Fibroblast of lung (primary cell): ENCODE data around the gene TENM4. TPM values are rescaled to one million over a fixed set of nuclear protein-coding genes. Genes with fewer than 3 reads are reported as not detected.

Experiments used
- DNase-seq, 2 donors: peaks; one replicate each; pipeline versions ENCODE4 v3.0.0 to v3.0.0-alpha.2; 2010; ENCODE audit warnings: low read depth in 2 of 2
- H2AFZ ChIP-seq: 2 replicates; pipeline ENCODE4 v1.5.1; 2012; ENCODE audit warnings: low read length, control low read depth, inconsistent platforms
- H3K27ac ChIP-seq: 2 replicates; pipeline ENCODE4 v1.5.1; 2011; ENCODE audit warnings: low read length, control low read depth; ENCODE audit not compliant: insufficient read depth
- H3K27me3 ChIP-seq: 2 replicates; pipeline ENCODE4 v1.5.1; 2011; ENCODE audit warnings: mild to moderate bottlenecking, low read length; ENCODE audit not compliant: control insufficient read depth, insufficient read depth
- H3K36me3 ChIP-seq: 2 replicates; pipeline ENCODE4 v1.5.1; 2011; ENCODE audit warnings: low read length; ENCODE audit not compliant: control insufficient read depth, insufficient read depth
- H3K4me1 ChIP-seq: 2 replicates; pipeline ENCODE4 v1.5.1; 2011; ENCODE audit warnings: low read length; ENCODE audit not compliant: control insufficient read depth, insufficient read depth; ENCODE audit errors: extremely low read depth
- H3K4me2 ChIP-seq: 2 replicates; pipeline ENCODE4 v1.5.1; 2011; ENCODE audit warnings: low read length, control low read depth; ENCODE audit not compliant: insufficient read depth; ENCODE audit errors: extremely low read depth
- H3K4me3 ChIP-seq, 4 experiments: fragments of 200-600 bp in 1 of 4; sonication (generic) in 1 of 4; replicated peaks in 1 of 4; 2 replicates each; pipeline ENCODE4 v1.5.1; 2011 to 2016; ENCODE audit warnings: low read length in 4 of 4, low read depth in 3 of 4, mild to moderate bottlenecking in 3 of 4, control low read depth in 2 of 4, inconsistent platforms in 1 of 4, mixed read lengths in 1 of 4; ENCODE audit not compliant: insufficient read depth in 1 of 4; ENCODE audit errors: control extremely low read depth in 1 of 4
- H3K79me2 ChIP-seq: 2 replicates; pipeline ENCODE4 v1.5.1; 2012; ENCODE audit warnings: mild to moderate bottlenecking, low read length, inconsistent platforms; ENCODE audit not compliant: control insufficient read depth, insufficient read depth
- H3K9ac ChIP-seq: 2 replicates; pipeline ENCODE4 v1.5.1; 2011; ENCODE audit warnings: mild to moderate bottlenecking, low read length, control low read depth; ENCODE audit not compliant: insufficient read depth
- H3K9me3 ChIP-seq: 2 replicates; pipeline ENCODE4 v1.5.1; 2012; ENCODE audit warnings: low read depth, low read length; ENCODE audit not compliant: control insufficient read depth, insufficient read depth
- H4K20me1 ChIP-seq: 2 replicates; pipeline ENCODE4 v1.5.1; 2011; ENCODE audit warnings: low read length; ENCODE audit not compliant: control insufficient read depth, insufficient read depth; ENCODE audit errors: extremely low read depth
- EZH2 ChIP-seq: IDR thresholded peaks from 2 replicates; pipeline ENCODE4 v1.5.1; 2012; ENCODE audit warnings: low read length, control low read depth, mild to moderate bottlenecking; ENCODE audit errors: missing control alignments
- polyA plus RNA-seq, 2 donors: library from polyadenylated mRNA; depleted of rRNA in 1 of 2; stranded (reverse) in 1 of 2; unstranded in 1 of 2; fragments of >200 nt; gene quantifications; 2 replicates each; pipeline ENCODE4 v1.2.1, GENCODE V29; 2011 to 2012; ENCODE audit warnings: missing spikeins in 1 of 2
- total RNA-seq: library from RNA; depleted of rRNA; stranded (reverse); fragments of >200 nt; gene quantifications from 2 replicates; pipeline ENCODE4 v1.2.1, GENCODE V29; 2014
- TF ChIP-seq, protein P1 (sequence below), 2 donors: IDR thresholded peaks in 1 of 2; conservative IDR thresholded peaks in 1 of 2; 1 replicate in 1 of 2; 2 replicates in 1 of 2; pipeline ENCODE4 v1.5.1; 2011 to 2012; ENCODE audit warnings: low read length in 2 of 2, control low read depth in 1 of 2, inconsistent platforms in 1 of 2, low read depth in 1 of 2, mild to moderate bottlenecking in 1 of 2

The TENM4 gene
- total and polyA plus RNA-seq, 2 donors (not counting 1 experiment from before 2014, with no cell fraction given), result 4.6 to 48.4 TPM

DNA sequence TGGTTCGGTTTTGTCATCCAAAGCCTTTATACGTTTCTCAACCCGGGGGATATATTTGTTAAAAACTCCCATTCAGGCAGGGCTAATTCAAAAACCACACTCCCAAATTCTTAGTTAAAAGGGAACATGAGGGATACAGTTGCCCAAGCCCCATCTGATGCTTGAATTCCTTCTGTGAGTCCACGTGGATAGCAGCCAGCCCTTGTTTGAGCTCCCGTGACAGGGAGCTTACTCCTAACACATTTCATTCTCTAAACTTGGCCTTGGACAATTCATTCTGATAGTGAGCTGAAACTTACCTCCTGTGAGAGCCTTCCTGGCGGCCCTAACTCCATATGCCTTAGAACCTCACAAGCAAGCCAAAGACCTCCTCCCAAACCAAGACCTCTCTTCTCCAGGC is 357.5 kb downstream of the TENM4 start:
- H3K9me3 ChIP-seq, result no peaks in the 10 kb centered on the region
- TF ChIP-seq EZH2, result no peak
- TF ChIP-seq, protein P1, sequence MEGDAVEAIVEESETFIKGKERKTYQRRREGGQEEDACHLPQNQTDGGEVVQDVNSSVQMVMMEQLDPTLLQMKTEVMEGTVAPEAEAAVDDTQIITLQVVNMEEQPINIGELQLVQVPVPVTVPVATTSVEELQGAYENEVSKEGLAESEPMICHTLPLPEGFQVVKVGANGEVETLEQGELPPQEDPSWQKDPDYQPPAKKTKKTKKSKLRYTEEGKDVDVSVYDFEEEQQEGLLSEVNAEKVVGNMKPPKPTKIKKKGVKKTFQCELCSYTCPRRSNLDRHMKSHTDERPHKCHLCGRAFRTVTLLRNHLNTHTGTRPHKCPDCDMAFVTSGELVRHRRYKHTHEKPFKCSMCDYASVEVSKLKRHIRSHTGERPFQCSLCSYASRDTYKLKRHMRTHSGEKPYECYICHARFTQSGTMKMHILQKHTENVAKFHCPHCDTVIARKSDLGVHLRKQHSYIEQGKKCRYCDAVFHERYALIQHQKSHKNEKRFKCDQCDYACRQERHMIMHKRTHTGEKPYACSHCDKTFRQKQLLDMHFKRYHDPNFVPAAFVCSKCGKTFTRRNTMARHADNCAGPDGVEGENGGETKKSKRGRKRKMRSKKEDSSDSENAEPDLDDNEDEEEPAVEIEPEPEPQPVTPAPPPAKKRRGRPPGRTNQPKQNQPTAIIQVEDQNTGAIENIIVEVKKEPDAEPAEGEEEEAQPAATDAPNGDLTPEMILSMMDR (conservative IDR thresholded peaks at IDR 0.05 in 1 of 2, IDR thresholded peaks at IDR 0.05 in 1 of 2; ENCODE audit: low read depth in 1 of 2, low read length in 2 of 2), result no peak
- no peaks in the 10 kb centered on the region for H4K20me1 ChIP-seq
- H3K79me2 ChIP-seq, result no peaks in the 10 kb centered on the region
- no peak overlapping the region for H3K9ac ChIP-seq
- no peaks in the 10 kb centered on the region for H3K27me3 ChIP-seq
- no peaks in the 10 kb centered on the region for H3K36me3 ChIP-seq
- no peak overlapping the region for H3K4me3 ChIP-seq
- H2AFZ ChIP-seq, result no peak overlapping the region
- no peak overlapping the region for H3K4me2 ChIP-seq
- DNase-seq, result peak in 1 of 2 donors; percentile 47
- peaks cover 8% of the 10 kb centered on the region for H3K4me1 ChIP-seq
- H3K27ac ChIP-seq, result no peak overlapping the region

DNA sequence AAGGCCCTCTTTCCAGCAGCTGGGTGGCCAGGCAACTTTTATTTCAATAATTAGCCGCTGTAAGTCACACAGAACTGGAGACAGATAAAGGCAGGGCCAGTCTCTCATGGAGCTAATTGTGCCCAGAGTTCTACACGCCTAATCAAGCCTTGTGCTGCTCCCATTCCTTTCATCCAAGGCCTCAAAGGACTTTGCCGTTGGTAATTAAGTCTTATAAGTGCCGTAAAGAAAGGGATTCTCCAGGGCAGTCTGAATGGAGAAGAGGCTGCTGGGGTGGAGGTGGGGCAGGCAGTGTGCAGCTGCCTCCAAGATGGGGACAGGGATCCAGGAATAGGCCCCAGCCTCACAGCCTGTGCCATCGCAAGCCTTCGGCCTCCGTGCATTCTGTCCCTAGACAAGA is 357.9 kb downstream of the TENM4 start:
- H3K27ac ChIP-seq, result no peak overlapping the region
- no peak overlapping the region for H3K4me2 ChIP-seq
- peaks cover 8% of the 10 kb centered on the region for H3K4me1 ChIP-seq
- DNase-seq, result no peak
- no peak overlapping the region for H3K9ac ChIP-seq
- H3K36me3 ChIP-seq, result no peaks in the 10 kb centered on the region
- H3K4me3 ChIP-seq, result no peak overlapping the region
- no peaks in the 10 kb centered on the region for H4K20me1 ChIP-seq
- H3K27me3 ChIP-seq, result no peaks in the 10 kb centered on the region
- H3K9me3 ChIP-seq, result no peaks in the 10 kb centered on the region
- no peaks in the 10 kb centered on the region for H3K79me2 ChIP-seq
- TF ChIP-seq, protein P1 (conservative IDR thresholded peaks at IDR 0.05 in 1 of 2, IDR thresholded peaks at IDR 0.05 in 1 of 2; ENCODE audit: low read depth in 1 of 2, low read length in 2 of 2), result no peak
- TF ChIP-seq EZH2, result no peak
- H2AFZ ChIP-seq, result no peak overlapping the region

DNA sequence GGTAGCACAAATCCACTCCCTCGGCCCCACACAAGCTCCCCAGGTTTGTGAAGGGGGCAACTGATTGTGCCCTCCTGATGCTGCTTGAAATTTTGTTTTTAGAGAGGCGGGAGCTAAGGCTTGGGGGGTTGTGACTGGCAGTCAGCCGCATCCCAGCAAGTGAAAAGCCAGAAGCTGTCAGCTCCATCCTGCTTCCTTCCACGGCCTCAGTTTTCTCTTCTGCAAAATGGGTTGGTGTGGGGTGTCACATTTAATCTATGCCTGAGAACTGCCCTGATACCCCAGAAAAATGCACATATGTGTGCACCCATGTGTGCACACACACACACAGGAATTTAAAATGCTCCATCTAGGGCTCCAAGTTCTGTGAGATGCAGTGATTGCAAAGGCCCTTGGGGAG is 358.6 kb downstream of the TENM4 start:
- Histone ChIP-seq H2AFZ (no peak overlapping the region), H3K4me1 (peaks cover 3% of the 10 kb centered on the region), H4K20me1 (no peaks in the 10 kb centered on the region), H3K36me3 (no peaks in the 10 kb centered on the region), H3K27ac (no peak overlapping the region), H3K4me2 (no peak overlapping the region), H3K9me3 (no peaks in the 10 kb centered on the region), H3K79me2 (no peaks in the 10 kb centered on the region), H3K9ac (no peak overlapping the region), H3K27me3 (no peaks in the 10 kb centered on the region), H3K4me3 (no peak overlapping the region)
- DNase-seq, result no peak
- no peak for TF ChIP-seq EZH2
- TF ChIP-seq, protein P1 (conservative IDR thresholded peaks at IDR 0.05 in 1 of 2, IDR thresholded peaks at IDR 0.05 in 1 of 2; ENCODE audit: low read depth in 1 of 2, low read length in 2 of 2), result no peak
